Anterior cingulate cortex (tissue), 58 donors: ENCODE measurements around the gene EEF1G.
A peak's percentile ranks its signal among the peaks of the same experiment; 100 is the strongest.

Experiments used
- DNase-seq, 58 donors: peaks; one replicate each; lab custom pipeline; 2025; lab: John Stamatoyannopoulos, UW

The EEF1G gene

DNA sequence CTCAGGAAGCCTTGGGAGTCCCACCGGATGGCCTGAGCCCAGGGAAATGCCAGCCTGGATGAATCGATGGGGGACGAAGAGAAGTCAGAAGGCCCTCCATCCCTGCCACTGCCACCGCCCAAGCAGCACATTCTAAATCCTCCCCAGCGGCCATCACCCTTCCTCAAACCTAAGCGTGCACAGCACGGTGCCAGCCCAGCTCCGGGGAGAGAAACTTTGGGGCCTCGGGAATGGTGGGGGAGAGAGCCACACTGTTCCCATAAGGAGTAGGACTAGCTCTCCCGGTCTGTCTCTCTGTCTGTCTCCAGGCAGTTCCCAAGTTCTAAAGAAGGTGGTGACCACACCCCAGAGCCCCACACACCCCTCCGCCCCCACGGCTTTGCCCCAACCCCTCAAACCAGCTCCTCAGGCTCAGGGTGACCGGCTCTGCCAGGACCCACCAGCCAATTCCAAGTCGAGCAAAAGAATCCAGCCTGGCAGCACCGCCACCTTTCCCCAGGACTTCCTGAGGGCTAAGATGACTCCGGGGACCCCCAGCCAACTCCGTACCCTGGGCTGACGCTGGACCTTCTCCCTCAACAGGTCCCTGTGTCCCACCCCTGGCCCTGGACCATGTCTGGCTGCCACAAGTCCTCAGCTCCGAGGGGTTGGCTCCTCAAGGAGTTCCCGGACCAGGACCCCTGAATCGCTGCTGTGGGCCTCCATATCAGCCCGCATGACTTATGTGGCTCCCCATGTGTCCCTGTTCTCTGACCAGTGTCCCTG is 29.8 kb downstream of the EEF1G start:
- no peak for DNase-seq

DNA sequence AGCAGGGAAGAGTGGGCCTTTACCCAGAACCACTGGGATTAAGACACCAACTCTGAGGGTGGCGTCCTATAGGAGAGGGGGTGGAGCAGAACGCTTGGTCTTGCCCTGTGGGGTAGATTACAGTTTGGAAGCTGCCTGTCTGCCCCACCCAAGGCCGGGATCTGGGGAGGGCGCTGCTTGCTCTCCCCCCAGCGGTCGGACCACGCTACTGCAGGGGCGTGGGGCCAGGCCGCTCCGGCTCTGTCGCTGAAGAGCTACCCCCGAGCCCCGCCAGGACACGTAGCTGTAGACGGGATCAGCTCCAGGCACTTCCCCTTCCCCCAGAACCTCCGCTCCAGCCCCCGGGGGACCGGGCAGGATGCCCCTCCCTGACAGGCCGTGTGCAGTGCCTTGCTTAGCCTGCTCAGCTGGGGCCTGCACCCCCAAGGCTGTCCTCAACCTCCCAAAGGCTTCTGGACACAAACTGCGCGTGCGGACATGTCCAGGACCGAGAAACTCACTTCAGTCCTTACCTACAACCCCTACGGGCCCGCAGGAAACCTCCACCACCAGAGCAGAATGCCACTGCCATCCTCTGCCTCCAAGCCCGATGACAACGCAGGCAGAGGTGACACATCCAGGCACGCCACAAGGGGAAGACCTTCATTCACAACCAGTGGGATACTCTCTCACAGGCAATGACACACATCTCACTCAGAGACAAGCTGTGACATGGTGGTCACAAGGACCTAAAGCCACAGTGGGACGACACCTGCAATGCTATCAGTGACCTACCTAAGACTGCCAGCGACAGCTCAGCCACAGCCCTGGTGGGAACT is 30.7 kb downstream of the EEF1G start:
- peak in 49 of 58 donors; percentile 25 to 82 (median 54) for DNase-seq

DNA sequence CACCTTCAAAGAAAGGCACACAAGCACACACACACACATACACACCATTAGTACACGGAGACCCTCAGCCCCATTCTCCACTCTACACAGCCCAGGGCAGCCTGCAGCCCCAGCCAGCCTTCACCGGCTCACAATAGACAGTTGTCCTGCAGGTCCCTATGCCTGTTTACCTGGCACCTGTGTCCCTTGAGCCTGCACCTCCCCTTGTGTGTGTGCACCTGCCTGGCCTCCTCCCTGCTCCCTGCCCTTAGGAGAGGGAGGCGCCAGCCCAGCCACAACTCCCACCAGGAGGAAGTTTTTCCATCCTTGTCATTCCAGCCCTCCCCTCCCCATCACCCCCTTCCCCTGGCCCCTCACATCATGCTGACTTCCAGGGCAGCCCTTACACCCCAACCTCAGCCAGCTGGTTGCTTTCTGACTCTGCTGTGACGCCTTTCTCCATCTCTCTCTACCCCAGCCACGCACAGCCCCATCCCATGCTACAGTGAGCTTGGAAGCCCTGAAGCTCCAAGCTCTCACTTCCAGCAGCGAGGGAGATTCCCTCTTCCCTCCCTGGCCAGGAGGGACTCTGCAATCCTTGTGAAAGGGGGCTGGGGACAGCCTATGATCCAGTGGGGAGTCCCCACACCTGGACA is 31.5 kb downstream of the EEF1G start:
- no peak for DNase-seq

DNA sequence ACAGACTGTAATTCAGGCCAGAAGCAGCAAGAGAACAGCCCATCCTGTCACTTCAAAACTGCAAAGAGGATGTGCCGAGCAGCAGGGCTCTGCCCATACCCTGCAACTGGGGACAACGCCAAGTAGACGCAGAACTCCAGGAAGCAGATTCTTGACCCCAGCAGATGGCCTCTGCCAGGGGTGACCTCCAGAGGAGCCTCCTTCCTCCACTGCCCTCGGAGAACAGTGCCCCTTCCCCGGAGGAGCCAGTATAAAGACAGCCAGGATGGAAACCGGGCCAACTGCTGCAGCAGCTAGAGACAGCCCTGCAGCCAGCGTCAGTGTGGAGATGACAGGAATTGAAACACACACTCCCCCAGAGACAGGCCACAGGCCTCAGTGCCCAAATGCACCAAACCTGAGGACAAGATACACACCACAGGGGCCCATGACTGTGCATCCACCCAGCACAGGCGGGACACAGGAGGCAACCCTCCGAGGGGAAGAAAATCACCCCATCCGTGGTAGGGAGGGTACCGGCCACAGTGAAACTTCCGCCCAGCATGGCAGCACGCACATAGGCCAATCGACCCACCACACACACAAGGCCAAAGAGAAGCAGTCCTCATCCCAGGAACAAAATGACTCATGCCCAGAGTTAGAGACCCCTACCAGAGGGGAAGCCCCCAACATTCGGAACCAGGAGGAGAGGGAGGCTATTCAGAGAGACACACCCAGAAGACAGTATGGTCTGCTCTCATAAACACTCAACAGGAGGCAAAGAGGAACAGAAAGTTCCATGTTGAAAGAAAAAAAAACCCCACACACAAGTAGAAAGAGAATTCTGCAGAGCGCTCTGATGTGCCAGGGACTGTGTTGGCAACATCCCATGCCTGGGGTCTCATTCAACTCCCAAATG is 32.6 kb downstream of the EEF1G start:
- DNase-seq: peak in 7 of 58 donors; percentile 11 to 41 (median 25)

DNA sequence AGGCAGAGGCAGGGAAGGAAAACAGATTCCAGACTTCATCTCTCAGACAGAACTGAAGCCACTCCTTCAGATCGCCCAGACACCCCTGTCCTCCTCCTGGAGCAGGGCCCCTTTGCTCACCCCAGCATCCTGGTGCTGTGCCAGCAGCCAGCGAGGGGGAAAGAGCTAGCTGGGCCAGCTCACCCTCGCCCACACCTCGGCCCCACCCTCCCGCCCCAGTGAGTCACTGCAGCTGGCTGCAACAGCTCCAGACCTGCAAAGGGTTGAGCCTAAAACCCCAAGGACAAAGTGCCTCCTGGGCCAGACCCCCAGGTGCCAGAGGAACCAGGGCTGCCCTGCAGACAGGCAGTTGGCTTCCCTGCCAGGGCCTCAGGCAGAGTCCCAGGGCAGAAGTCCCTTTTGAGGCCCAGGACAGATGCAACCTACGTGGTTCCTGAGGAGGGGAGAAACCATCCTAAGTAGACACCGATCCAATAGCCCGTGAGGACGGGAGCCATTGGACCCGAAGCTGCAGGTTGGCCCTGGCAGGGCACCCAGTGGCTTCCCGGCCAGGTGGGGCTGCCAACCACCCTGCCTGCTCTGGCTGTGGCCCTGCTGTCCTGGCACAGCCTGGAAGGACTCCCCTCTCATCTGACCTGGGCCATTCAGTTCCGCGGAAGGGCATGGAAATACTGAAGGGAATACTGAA is 34.3 kb downstream of the EEF1G start:
- DNase-seq: peak in 3 of 58 donors; percentile 14 to 33 (median 25)

DNA sequence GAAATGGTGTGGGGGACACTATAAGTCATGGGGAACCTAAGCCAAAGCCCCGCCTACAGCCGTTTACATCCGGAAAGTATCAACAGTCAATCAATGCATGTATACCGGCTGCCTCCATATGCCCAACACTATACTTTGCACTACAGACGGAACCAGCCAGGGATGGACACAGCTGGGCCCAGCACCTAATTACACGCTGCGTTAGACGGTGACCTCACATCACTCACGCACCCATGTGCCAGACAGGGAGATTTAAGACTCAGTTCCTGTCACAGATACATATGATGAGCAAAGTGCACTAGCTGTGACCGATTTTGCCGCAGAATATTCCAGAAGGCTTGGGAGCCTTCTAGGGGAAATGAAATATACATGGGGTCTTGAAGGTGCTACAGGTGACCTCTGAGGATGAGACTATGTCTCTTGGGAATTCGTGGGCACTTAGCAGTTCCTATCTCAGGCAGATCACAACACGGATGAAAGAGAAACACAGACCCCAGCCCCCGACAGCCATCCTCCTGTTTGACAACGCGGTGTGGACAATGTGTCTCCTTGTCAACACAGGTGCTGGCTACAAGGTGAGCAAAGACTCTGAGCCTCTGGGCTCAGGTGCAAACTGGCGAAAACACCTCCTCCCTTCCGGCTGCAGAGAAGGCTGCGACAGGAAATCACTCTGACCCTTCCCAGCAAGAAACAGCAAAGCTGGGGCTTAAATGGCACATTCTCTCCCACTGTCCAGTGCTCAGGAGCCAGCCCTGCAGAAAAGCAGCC is 35.0 kb downstream of the EEF1G start:
- DNase-seq: no peak

DNA sequence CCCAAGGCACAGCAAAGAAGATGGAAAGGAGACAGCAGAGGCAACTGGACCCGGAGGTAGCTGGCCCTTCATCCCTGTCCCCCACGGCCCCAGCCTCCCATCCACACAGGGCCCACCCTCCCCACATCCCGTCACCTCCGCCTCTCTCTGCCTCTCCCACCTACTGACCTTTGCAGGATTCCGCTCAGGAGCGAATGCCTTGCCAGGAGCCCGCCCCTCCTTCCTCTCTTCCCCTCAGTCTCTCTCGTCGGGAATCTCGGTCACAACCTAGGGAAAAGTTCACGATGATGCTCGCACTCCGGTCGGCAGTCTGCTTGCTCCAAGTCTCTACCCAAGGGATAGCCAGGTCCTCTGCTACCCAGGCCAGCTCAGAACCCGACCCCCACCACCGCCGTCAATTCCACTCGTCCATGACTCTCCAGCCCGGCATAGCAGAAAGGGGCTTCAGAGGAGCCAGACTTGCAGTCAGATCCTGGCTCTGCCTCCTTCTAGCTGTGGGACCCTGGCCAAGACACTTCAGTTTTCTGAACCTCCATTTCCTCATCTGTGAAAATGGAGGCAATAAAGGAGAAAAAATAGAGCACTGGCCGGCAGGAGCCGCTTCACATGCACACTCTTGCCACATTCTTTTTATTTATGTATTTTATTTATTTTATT is 37.3 kb downstream of the EEF1G start:
- DNase-seq: no peak

DNA sequence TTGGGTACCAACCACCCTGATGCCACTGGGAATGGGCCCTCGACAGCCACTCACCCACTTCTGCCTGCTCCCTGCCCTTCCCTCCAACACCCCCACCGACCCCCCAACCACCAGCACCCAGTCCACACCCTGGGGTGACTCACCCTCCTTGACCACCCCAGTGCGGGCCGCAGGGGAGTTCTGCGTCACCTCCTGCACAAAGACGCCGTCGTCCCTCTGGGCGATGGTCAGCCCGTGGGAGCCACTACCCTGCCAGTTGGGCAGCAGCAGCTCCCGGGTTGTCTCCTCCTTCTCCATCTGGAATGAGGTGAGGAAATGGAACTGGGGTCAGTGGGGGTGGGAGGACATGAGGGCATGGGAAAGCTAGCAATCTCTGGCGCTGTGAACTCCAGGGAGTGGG is 37.9 kb downstream of the EEF1G start:
- DNase-seq: no peak

DNA sequence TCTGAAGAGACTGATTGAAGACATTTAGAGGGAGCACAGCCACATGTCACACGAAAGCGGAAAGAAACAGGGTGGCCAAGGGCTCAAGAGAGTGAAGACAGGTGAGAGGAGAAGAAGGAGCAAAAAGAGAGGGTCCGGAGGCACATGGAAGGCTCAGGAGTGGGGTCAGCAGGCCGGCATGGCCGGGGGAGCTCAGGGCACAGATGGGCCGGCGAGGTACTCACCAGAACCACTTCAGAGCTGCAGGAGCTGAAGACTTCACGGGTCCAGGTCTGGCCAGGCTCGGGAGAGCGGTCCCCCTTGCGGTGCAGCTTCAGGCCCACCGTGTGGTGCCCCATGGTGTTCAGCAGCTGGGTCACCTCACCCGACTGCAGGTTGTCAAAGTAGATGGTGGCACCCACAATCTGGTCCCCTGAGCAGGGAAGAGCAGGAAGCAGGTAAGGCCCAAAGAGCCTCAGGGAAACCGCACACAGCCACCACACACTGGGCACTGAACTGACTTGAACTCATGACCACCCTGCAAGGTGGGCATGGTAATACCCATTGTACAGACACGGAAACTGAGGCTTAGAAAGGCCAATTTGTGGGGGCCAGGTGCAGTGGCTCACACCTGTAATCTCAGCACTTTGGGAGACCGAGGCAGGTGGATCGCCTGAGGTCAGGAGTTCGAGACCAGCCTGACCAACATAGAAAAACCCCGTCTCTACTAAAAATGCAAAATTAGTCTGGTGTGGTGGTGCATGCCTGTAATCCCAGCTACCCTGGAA is 38.7 kb downstream of the EEF1G start:
- no peak for DNase-seq

DNA sequence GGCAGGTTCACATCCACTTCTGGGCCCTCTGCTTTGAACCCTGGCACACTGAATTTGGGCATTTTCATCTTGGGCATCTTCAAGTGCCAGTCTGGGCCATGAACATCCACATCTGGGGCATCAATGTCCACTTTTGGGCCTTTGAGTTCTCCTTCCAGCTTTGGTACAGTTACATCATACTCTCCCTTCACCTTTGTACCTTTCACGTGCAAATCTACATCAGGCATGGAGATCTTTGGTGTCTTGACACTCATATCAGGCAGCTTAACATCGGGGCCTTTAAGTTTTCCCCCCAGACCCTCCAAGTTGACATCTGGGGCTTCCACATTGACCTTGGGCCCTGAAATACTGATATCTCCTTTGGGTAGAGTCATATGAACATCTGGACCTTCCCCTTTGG is 41.6 kb downstream of the EEF1G start:
- no peak for DNase-seq

DNA sequence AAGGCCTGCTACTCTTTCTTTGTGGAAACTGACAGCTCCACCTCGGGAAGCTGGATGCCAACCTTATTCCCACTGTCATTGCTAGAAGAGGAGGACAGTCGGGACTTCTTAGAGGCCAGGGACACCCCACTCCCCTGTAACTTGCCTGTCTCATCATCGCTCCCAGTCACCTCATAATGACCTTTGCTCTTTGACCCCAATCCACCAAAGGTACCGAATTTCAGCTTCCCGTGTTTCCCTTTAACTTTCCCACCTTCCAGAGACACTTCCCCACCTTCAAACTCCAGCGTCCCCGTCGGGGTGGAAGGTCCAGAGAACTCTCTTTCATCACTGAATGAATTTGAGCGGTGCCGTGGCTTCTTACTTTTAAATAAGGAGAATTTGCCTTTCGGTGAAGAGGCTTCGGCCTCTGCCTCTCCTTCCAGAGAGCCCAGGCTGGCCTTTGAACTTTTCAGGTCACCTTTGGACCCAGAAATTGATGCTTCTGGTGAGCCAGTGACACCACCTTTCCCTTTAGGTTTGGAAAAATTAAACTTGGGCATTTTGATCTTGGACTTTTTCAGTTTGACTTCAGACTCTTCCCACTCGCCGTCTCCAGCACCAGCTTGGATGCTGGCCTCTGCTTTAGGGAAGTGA is 56.8 kb downstream of the EEF1G start:
- DNase-seq: no peak

DNA sequence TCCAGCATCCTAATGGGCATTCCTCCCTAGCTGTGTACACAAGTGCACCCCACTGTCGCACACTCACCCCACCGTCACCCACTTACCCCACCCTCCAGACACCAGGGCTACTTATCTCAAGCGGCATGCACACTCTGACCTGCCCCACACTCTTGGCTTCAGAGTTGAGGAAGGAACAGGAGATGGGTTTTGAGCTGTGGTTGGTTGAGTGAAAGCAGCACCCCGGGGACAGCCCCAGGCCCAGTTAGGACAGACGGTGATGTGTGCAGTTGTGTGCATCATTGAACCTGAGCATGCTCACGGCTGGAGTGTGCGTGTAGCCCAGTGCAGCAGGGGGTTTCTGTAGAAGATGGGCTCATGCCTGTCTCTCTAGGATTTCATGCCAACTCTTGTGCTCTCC is 59.5 kb downstream of the EEF1G start:
- DNase-seq: no peak

DNA sequence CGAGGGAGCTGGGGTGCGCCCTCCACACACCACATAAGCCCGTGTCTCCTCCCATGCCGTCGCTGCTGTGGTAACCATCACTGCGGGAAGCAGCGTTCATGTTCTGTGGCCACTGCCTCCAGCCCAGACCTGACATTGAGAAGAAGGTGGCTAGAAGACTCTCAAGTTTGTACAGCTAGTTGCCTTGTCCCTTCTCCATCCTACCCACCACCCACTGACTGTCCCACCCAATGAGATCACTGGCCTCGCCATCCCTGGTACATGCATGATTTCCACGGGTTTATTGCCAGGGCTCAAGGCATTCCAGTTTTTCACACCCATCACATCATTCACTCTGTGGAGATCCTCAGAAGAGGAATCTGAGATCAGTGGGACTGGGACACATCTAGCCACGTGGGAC is 60.1 kb downstream of the EEF1G start:
- no peak for DNase-seq

DNA sequence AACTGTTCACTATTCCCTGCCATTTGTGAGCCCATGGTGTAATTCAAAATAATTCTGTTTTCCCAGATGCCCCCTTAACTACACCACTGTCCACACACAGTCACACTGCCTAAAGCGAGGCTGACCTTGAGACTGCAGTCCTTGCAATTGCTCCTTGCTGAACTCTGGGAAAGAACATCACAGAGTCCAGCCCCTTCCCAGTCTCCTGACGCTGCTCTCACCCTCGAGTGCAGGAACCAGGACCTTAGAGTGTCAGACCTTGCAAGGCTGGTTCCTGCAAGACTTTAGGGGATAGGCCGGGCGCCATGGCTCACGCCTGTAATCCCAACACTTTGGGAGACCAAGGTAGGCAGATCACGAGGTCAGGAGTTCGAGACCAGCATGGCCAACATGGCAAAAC is 60.7 kb downstream of the EEF1G start:
- DNase-seq: no peak
